ENCODE measurements around the gene FEZF2.

Gene FEZF2

DNA sequence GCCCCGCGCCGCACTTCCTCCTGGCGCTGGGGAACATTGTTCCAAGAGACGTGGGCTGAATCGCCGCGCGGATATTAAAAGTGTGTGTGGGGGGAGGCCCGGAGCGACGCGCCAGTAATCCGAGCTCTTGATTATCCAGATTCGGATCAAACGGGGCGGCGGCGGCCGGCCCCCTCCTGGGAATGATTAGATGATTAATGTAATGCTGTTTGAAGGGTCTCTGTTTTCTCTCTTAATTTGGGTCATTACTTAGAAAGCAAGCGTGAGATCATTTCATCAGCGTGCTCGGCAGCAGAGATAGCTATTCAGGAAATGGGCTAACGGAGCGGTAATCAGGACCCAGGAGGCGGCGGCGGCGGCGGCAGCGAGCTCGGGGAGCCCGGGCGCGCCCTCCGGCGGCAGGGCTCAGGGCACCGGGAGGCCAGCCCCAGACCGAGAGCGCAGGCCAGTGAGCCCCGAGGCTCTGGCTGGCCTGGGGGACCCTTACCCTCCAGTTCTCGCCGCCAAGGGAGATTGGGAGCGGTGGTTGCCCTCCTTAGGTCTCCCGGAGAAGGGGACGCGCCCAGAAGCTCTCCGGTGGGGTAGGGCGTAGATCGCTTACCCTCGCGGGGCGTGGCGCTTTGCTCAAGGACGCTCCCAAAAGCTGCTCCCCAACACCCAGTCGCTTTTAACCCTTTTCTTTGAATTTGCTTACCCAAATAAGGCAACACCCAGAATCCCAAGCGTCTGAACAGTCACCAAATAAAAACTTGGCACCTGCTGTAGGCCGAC is 4.5 kb downstream of the FEZF2 start:
- Mint-ChIP-seq H3K4me3 (no peak overlapping the region), H3K4me1 (no peaks in the 10 kb centered on the region), H3K36me3 (peaks cover 1% of the 10 kb centered on the region), H3K9me3 (no peaks in the 10 kb centered on the region), H3K27me3 (peaks cover 28% of the 10 kb centered on the region), H3K27ac (no peak overlapping the region)
- ATAC-seq (ENCODE audit: low read depth) (no peak), DNase-seq (ENCODE audit: low spot score in 2 of 2) (no peak)

DNA sequence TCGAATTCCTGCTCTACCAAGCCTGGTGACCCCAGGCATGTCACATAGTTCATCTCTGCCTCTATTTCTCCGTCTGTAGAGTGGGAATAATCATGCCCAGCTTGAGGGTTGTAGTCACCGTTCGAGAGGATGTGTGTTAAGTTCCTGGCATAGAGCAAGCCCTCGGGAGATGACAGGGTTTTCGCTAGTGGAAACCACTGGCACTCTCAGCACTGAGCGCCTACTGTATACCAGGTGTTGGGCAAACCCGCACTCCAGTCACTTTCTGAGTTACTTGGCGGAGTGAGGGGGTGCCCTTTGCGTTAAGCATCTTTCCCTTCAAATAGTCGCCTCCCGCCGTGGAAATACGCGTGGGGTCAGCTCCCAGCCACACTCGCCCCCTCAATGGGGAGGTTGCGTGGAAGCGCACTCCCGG is 5.1 kb downstream of the FEZF2 start:
- Mint-ChIP-seq H3K4me3 (no peak overlapping the region), H3K36me3 (peaks cover 1% of the 10 kb centered on the region), H3K27ac (no peak overlapping the region), H3K27me3 (peaks cover 28% of the 10 kb centered on the region), H3K9me3 (no peaks in the 10 kb centered on the region), H3K4me1 (no peaks in the 10 kb centered on the region)
- DNase-seq (ENCODE audit: low spot score in 2 of 2): no peak
- ATAC-seq (ENCODE audit: low read depth): no peak

DNA sequence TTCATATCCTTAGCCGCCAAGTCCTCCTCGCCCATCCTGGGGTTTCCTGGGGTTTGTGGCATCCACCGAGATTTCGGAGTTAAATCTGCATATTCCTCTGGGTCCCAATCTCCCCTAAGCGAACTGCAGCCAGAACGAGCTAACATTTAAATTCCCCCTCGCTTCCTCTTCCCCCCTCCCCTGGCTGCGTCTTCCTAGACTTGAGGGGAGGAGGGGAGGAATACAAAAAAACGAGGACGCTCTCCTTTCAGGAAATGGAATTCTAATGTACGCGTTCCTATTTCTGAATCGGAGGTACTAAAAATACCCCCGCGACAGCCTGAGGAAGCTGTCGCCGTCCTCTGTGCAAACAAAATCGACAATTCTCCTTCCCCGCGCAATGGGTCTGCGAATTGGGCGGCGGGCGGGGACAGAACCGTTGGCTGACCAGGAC is 5.6 kb downstream of the FEZF2 start:
- Mint-ChIP-seq H3K4me1 (no peaks in the 10 kb centered on the region), H3K4me3 (no peak overlapping the region), H3K9me3 (no peaks in the 10 kb centered on the region), H3K27me3 (peaks cover 28% of the 10 kb centered on the region), H3K36me3 (peaks cover 1% of the 10 kb centered on the region), H3K27ac (no peak overlapping the region)
- ATAC-seq (ENCODE audit: low read depth) (no peak), DNase-seq (ENCODE audit: low spot score in 2 of 2) (no peak)

GRCh38 chr3:62366126-62366484 is 7.2 kb downstream of the FEZF2 start:
- no peak overlapping the region for H3K4me3 Mint-ChIP-seq
- H3K9me3 Mint-ChIP-seq: no peaks in the 10 kb centered on the region
- H3K36me3 Mint-ChIP-seq: peaks cover 1% of the 10 kb centered on the region
- ATAC-seq (ENCODE audit: low read depth) (no peak), DNase-seq (ENCODE audit: low spot score in 2 of 2) (no peak)
- H3K27ac Mint-ChIP-seq: no peak overlapping the region
- no peaks in the 10 kb centered on the region for H3K4me1 Mint-ChIP-seq
- peaks cover 25% of the 10 kb centered on the region for H3K27me3 Mint-ChIP-seq

DNA sequence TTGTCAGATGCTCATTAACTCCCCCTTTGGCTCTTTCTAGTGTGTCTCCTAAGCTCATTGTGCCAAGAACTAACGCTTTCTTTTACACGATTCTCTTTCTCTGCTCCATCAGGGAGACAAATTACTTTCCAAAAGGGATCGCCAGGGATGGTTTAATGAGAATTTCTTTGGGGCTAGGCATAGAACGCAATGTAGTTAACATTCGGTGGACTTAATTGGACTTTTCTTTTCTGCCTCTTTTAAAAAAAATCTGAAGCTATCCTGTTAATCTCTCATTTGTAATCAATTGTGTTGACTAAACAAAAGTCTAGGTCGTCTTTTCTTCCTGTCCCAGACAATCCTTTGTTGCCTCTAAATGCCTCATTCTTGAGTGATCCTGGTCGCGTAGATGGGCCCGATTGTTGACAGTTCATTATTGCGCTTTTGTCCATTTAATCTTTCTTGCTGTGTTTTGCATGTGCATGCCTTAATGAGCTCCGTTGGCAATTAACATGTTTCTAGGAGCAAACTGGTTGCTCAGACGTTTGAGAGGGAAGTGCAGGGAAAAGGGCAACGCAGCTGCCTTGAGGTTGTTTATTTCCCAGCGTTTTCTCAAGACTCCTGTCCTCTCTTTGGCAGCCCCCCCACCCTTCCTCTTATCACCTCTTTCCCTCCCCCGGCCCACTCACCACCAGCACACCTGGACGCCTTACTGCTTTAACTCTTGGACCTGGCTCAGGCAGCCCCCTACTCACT is 7.8 kb downstream of the FEZF2 start:
- ATAC-seq (ENCODE audit: low read depth) (no peak), DNase-seq (ENCODE audit: low spot score in 2 of 2) (no peak)
- H3K9me3 Mint-ChIP-seq: no peaks in the 10 kb centered on the region
- peaks cover 1% of the 10 kb centered on the region for H3K36me3 Mint-ChIP-seq
- no peak overlapping the region for H3K27ac Mint-ChIP-seq
- no peak overlapping the region for H3K4me3 Mint-ChIP-seq
- peaks cover 21% of the 10 kb centered on the region for H3K27me3 Mint-ChIP-seq
- no peaks in the 10 kb centered on the region for H3K4me1 Mint-ChIP-seq

GRCh38 chr3:62364191-62364590 is 9.2 kb downstream of the FEZF2 start:
- ATAC-seq (ENCODE audit: low read depth) (no peak), DNase-seq (ENCODE audit: low spot score in 2 of 2) (no peak)
- H3K9me3 Mint-ChIP-seq: no peaks in the 10 kb centered on the region
- H3K27me3 Mint-ChIP-seq: peaks cover 19% of the 10 kb centered on the region
- no peak overlapping the region for H3K27ac Mint-ChIP-seq
- no peak overlapping the region for H3K4me3 Mint-ChIP-seq
- no peaks in the 10 kb centered on the region for H3K36me3 Mint-ChIP-seq
- no peaks in the 10 kb centered on the region for H3K4me1 Mint-ChIP-seq

DNA sequence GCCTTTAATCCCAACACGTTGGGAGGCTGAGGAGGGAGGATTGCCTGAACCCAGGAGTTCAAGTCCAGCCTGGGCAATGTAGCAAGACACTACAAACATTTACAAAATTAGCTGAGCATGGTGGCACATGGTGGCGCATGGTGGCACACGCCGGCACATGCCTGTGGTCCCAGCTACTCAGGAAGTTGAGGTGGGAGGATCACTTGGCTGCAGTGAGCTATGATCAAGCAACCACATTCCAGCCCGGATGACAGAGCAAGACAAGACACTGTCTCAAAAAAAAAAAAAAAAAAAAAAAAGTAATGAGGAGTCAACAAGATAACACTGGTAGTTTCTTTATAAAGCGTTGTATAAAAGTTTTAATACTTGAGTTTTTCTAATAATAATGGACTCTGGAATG is 10.1 kb downstream of the FEZF2 start:
- Mint-ChIP-seq H3K36me3 (no peaks in the 10 kb centered on the region), H3K4me1 (no peaks in the 10 kb centered on the region), H3K27me3 (peaks cover 17% of the 10 kb centered on the region), H3K4me3 (no peak overlapping the region), H3K9me3 (no peaks in the 10 kb centered on the region), H3K27ac (no peak overlapping the region)
- ATAC-seq (ENCODE audit: low read depth): no peak
- DNase-seq (ENCODE audit: low spot score in 2 of 2): no peak

GRCh38 chr3:62361824-62362223 is 11.5 kb downstream of the FEZF2 start:
- no peaks in the 10 kb centered on the region for H3K4me1 Mint-ChIP-seq

GRCh38 chr3:62361261-62361660 is 12.1 kb downstream of the FEZF2 start:
- H3K27me3 Mint-ChIP-seq: peaks cover 10% of the 10 kb centered on the region
- H3K4me3 Mint-ChIP-seq: no peak overlapping the region
- ATAC-seq (ENCODE audit: low read depth) (no peak), DNase-seq (ENCODE audit: low spot score in 2 of 2) (no peak)
- no peaks in the 10 kb centered on the region for H3K4me1 Mint-ChIP-seq
- H3K9me3 Mint-ChIP-seq: no peaks in the 10 kb centered on the region
- H3K36me3 Mint-ChIP-seq: no peaks in the 10 kb centered on the region
- H3K27ac Mint-ChIP-seq: no peak overlapping the region

More at GRCh38 chr3:62361824-62362223, 11.5 kb downstream of the FEZF2 start:
- Mint-ChIP-seq H3K27ac (no peak overlapping the region), H3K36me3 (no peaks in the 10 kb centered on the region), H3K27me3 (peaks cover 10% of the 10 kb centered on the region), H3K4me3 (no peak overlapping the region), H3K9me3 (no peaks in the 10 kb centered on the region)
- DNase-seq (ENCODE audit: low spot score in 2 of 2) (no peak), ATAC-seq (ENCODE audit: low read depth) (no peak)

- Mint-ChIP-seq H3K9me3 (no peaks in the 10 kb centered on the region), H3K4me1 (no peaks in the 10 kb centered on the region), H3K27me3 (peaks cover 2% of the 10 kb centered on the region), H3K27ac (no peak overlapping the region), H3K36me3 (no peaks in the 10 kb centered on the region), H3K4me3 (no peak overlapping the region)
- no peak for DNase-seq (ENCODE audit: low spot score in 2 of 2)
- no peak for ATAC-seq (ENCODE audit: low read depth)
These were observed 13.8 kb downstream of the FEZF2 start for GRCh38 chr3:62359531-62359930.

GRCh38 chr3:62356356-62356755 is 17.0 kb downstream of the FEZF2 start:
- peaks cover 2% of the 10 kb centered on the region for H3K27me3 Mint-ChIP-seq
- H3K36me3 Mint-ChIP-seq: no peaks in the 10 kb centered on the region
- DNase-seq (ENCODE audit: low spot score in 2 of 2) (no peak), ATAC-seq (ENCODE audit: low read depth) (no peak)
- H3K4me1 Mint-ChIP-seq: no peaks in the 10 kb centered on the region
- no peak overlapping the region for H3K27ac Mint-ChIP-seq
- H3K9me3 Mint-ChIP-seq: no peaks in the 10 kb centered on the region
- H3K4me3 Mint-ChIP-seq: no peak overlapping the region

DNA sequence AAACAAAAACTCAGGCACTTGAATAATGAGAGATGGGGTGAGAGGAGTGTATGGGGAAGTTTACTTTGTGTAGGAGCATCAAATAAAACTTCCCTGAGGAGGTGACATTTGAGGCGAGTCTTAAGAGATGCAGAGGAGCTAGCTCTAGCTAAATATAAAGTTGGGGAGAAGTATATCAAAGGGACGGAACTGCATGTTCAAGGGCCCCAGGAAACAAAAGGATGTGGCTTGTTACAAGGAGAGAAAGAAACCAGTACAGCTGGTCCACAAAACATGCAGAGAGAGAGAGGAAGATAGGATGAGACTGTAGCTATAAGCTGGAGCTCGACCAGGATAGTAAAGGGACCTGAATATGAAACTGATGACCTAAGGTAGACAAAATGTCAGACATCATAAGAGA is 17.6 kb downstream of the FEZF2 start:
- no peaks in the 10 kb centered on the region for H3K4me1 Mint-ChIP-seq
- H3K36me3 Mint-ChIP-seq: no peaks in the 10 kb centered on the region
- no peak overlapping the region for H3K27ac Mint-ChIP-seq
- H3K27me3 Mint-ChIP-seq: peaks cover 2% of the 10 kb centered on the region
- H3K9me3 Mint-ChIP-seq: no peaks in the 10 kb centered on the region
- ATAC-seq (ENCODE audit: low read depth): no peak
- H3K4me3 Mint-ChIP-seq: no peak overlapping the region
- no peak for DNase-seq (ENCODE audit: low spot score in 2 of 2)

- Mint-ChIP-seq H3K27me3 (peaks cover 11% of the 10 kb centered on the region), H3K36me3 (no peaks in the 10 kb centered on the region), H3K9me3 (peaks cover 7% of the 10 kb centered on the region), H3K4me3 (no peak overlapping the region), H3K27ac (no peak overlapping the region), H3K4me1 (no peaks in the 10 kb centered on the region)
- ATAC-seq (ENCODE audit: low read depth): no peak
- DNase-seq (ENCODE audit: low spot score in 2 of 2): no peak
These were observed 29.6 kb downstream of the FEZF2 start for GRCh38 chr3:62343755-62344154.

DNA sequence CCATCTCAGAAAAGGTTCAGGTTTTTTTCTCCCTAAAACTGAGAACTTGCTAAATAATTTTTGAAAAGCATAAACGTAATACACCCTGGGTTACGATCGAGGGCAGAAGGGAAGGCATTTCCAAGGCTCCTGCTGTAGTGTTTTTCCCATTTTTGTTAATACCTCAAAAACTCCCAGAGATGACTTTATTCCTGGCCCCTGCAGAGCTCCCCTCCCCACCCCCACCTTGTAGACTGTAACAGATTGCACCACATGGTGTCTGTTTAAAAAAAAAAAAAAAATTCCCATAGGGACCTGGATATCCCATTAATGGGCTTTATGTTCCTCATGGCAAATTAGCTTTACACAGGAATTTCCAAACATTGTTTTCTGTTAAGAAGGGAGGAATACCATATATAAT is 38.2 kb downstream of the FEZF2 start:
- no peak for ATAC-seq (ENCODE audit: low read depth)
- H3K36me3 Mint-ChIP-seq: no peaks in the 10 kb centered on the region

GRCh38 chr3:62332835-62333244 is 40.5 kb downstream of the FEZF2 start:
- Mint-ChIP-seq H3K4me3 (no peak overlapping the region), H3K27me3 (no peaks in the 10 kb centered on the region), H3K27ac (no peak overlapping the region), H3K4me1 (no peaks in the 10 kb centered on the region), H3K9me3 (no peaks in the 10 kb centered on the region), H3K36me3 (no peaks in the 10 kb centered on the region)
- DNase-seq (ENCODE audit: low spot score in 2 of 2) (no peak), ATAC-seq (ENCODE audit: low read depth) (no peak)

More for the DNA sequence above, 38.2 kb downstream of the FEZF2 start:
- H3K27ac Mint-ChIP-seq: no peak overlapping the region
- DNase-seq (ENCODE audit: low spot score in 2 of 2): no peak
- H3K4me1 Mint-ChIP-seq: no peaks in the 10 kb centered on the region
- no peaks in the 10 kb centered on the region for H3K27me3 Mint-ChIP-seq
- H3K4me3 Mint-ChIP-seq: no peak overlapping the region
- no peaks in the 10 kb centered on the region for H3K9me3 Mint-ChIP-seq
